ENCODE results near the gene VWA5B1.

DNA sequence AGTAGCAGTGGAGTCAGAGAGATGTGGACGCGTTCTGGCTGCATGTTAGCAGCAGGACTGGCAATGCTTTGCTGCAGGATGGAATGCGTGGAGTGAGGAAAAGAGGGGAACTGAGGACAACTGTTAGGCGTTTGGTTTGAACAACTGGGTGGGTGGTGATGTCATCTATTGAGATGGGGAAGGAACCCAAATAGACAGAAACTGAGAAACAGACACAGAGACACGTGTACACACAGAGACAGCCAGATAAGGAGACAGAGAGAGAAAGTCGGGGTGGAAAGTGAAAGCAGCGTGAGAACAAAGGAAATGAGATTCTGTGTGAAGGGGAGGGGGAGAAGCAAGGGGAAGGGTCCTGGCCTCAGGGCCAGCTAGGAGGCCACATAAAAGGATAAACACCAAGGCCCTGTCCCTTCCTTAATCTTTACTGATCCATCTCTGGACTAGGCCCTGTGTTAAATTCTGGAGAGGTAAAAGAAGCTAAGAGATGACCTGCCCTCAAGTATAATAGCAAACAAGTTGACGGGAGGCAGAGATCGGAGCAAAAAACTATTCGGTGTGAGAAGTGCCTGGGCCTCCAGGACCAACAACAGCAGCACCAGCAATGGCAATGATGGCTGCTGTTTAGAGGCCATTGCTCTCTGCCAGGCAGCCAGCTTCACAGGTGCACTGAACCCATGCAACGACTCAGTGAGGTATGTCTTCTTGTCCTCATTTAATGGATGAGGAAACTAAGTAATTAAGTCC is 31.6 kb downstream of the VWA5B1 start:
- TF ChIP-seq GATA2 (IDR thresholded peaks at IDR 0.05; ENCODE audit: low read depth, low read length) (no peak), GATA3 (IDR thresholded peaks at IDR 0.05; ENCODE audit: low read depth, low read length) (no peak)

Measured in SH-SY5Y (cell line).